Measurements from ENCODE around the gene NUDT22. TPM values are rescaled to one million over a fixed set of nuclear protein-coding genes. Genes with fewer than 3 reads are reported as not detected.

The NUDT22 gene
- total RNA-seq, 1 experiment from 2014 or later: 70.0 TPM

- no peak overlapping the region for H2AFZ ChIP-seq (ENCODE audit: low read length)
- no peaks in the 10 kb centered on the region for H3K27me3 ChIP-seq (ENCODE audit: low read length)
- no peaks in the 10 kb centered on the region for H3K9me2 ChIP-seq (replicated peaks; ENCODE audit: insufficient read depth, low read length)
- H3K4me3 ChIP-seq (ENCODE audit: low read length): peak overlapping the region; percentile 99
- H3K27ac ChIP-seq (ENCODE audit: low read length): peak overlapping the region; percentile 87
- no peaks in the 10 kb centered on the region for H4K20me1 ChIP-seq (ENCODE audit: insufficient read depth, low read depth, low read length)
- H3K9me3 ChIP-seq (ENCODE audit: low read length): no peaks in the 10 kb centered on the region
- no peaks in the 10 kb centered on the region for H3K36me3 ChIP-seq (ENCODE audit: insufficient read depth, low read length)
- peaks cover 57% of the 10 kb centered on the region for H3K4me1 ChIP-seq (ENCODE audit: low read length)
- peak; percentile 93 for DNase-seq
- peak overlapping the region; percentile 100 for H3K9ac ChIP-seq (ENCODE audit: low read length)
- peaks cover 16% of the 10 kb centered on the region for H3K79me2 ChIP-seq (ENCODE audit: low read length)
- peak overlapping the region; percentile 100 for H3K4me2 ChIP-seq (ENCODE audit: low read depth, low read length, poor library complexity, severe bottlenecking)
These were observed 505 bp downstream of the NUDT22 start for GRCh38 chr11:64226507-64227051.

DNA sequence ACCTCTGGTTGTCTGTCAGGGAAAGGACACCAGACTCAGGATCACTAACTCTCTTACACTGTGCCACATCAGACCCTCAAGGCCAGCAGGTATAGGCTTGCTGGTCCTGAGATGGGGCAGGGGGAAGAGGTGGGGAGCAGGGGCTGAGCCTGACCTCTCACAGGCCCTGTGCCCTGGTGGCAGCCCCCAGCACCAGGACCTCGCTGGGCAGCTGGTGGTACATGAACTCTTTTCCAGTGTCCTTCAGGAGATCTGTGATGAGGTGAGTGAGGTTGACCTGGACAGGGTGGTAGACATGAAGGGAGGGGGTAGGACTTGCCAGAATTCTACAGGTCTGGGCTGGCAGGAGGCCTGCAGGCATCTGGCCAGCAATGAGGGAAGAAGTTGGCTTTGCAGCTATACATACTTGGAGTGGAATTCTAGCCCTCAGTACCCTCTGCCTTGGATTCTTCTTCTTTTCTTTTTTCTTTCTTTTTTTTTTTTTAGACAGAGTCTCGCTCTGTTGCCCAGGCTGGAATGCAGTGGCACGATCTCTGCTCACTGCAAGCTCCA is 1.4 kb downstream of the NUDT22 start:
- peaks cover 66% of the 10 kb centered on the region for H3K4me1 ChIP-seq (ENCODE audit: low read length)
- H3K9me3 ChIP-seq (ENCODE audit: low read length): no peaks in the 10 kb centered on the region
- H3K27ac ChIP-seq (ENCODE audit: low read length): peak overlapping the region; percentile 87
- H3K4me2 ChIP-seq (ENCODE audit: low read depth, low read length, poor library complexity, severe bottlenecking): peak overlapping the region; percentile 100
- peak overlapping the region; percentile 99 for H3K4me3 ChIP-seq (ENCODE audit: low read length)
- H3K9ac ChIP-seq (ENCODE audit: low read length): peak overlapping the region; percentile 100
- H3K27me3 ChIP-seq (ENCODE audit: low read length): no peaks in the 10 kb centered on the region
- H3K36me3 ChIP-seq (ENCODE audit: insufficient read depth, low read length): no peaks in the 10 kb centered on the region
- no peaks in the 10 kb centered on the region for H3K9me2 ChIP-seq (replicated peaks; ENCODE audit: insufficient read depth, low read length)
- no peak for DNase-seq
- no peak overlapping the region for H2AFZ ChIP-seq (ENCODE audit: low read length)
- peaks cover 16% of the 10 kb centered on the region for H3K79me2 ChIP-seq (ENCODE audit: low read length)
- H4K20me1 ChIP-seq (ENCODE audit: insufficient read depth, low read depth, low read length): no peaks in the 10 kb centered on the region

GRCh38 chr11:64229090-64229743 is 3.1 kb downstream of the NUDT22 start:
- H3K9me2 ChIP-seq (replicated peaks; ENCODE audit: insufficient read depth, low read length): no peaks in the 10 kb centered on the region
- H3K4me2 ChIP-seq (ENCODE audit: low read depth, low read length, poor library complexity, severe bottlenecking): peak overlapping the region; percentile 86
- no peaks in the 10 kb centered on the region for H3K27me3 ChIP-seq (ENCODE audit: low read length)
- no peak overlapping the region for H2AFZ ChIP-seq (ENCODE audit: low read length)
- peaks cover 16% of the 10 kb centered on the region for H3K79me2 ChIP-seq (ENCODE audit: low read length)
- peaks cover 71% of the 10 kb centered on the region for H3K4me1 ChIP-seq (ENCODE audit: low read length)
- peak overlapping the region; percentile 60 for H3K9ac ChIP-seq (ENCODE audit: low read length)
- H3K9me3 ChIP-seq (ENCODE audit: low read length): no peaks in the 10 kb centered on the region
- DNase-seq: no peak
- no peaks in the 10 kb centered on the region for H3K36me3 ChIP-seq (ENCODE audit: insufficient read depth, low read length)
- peak overlapping the region; percentile 74 for H3K27ac ChIP-seq (ENCODE audit: low read length)
- H3K4me3 ChIP-seq (ENCODE audit: low read length): peak overlapping the region; percentile 81; the same call in 1 of the 2 replicates
- no peaks in the 10 kb centered on the region for H4K20me1 ChIP-seq (ENCODE audit: insufficient read depth, low read depth, low read length)

DNA sequence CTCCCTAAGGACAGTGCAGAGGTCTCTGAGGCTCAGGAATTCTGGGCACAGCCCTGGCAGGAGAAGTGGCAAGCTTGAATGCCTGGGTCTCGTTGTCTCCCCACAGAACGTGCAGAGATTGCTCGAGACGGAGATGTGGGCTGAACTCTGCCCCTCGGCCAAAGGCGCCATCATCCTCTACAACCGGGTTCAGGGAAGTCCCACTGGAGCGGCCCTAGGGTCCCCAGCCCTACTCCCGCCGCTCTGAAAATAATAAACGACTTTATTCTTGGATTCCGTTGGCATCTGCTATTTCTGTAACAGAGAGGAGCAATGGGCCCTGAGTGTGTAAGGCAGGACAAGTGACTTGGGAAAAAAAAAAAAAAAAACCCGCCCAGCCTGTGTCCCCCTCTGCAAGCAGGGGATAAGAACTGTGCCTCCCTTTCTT is 3.7 kb downstream of the NUDT22 start:
- no peaks in the 10 kb centered on the region for H3K9me2 ChIP-seq (replicated peaks; ENCODE audit: insufficient read depth, low read length)
- H3K79me2 ChIP-seq (ENCODE audit: low read length): peaks cover 16% of the 10 kb centered on the region
- peak overlapping the region; percentile 86 for H3K4me2 ChIP-seq (ENCODE audit: low read depth, low read length, poor library complexity, severe bottlenecking)
- no peaks in the 10 kb centered on the region for H3K9me3 ChIP-seq (ENCODE audit: low read length)
- H3K4me3 ChIP-seq (ENCODE audit: low read length): peak overlapping the region; percentile 81
- no peaks in the 10 kb centered on the region for H4K20me1 ChIP-seq (ENCODE audit: insufficient read depth, low read depth, low read length)
- no peaks in the 10 kb centered on the region for H3K36me3 ChIP-seq (ENCODE audit: insufficient read depth, low read length)
- H2AFZ ChIP-seq (ENCODE audit: low read length): no peak overlapping the region
- H3K27me3 ChIP-seq (ENCODE audit: low read length): no peaks in the 10 kb centered on the region
- DNase-seq: no peak
- H3K27ac ChIP-seq (ENCODE audit: low read length): peak overlapping the region; percentile 74
- peaks cover 66% of the 10 kb centered on the region for H3K4me1 ChIP-seq (ENCODE audit: low read length)
- H3K9ac ChIP-seq (ENCODE audit: low read length): peak overlapping the region; percentile 60

DNA sequence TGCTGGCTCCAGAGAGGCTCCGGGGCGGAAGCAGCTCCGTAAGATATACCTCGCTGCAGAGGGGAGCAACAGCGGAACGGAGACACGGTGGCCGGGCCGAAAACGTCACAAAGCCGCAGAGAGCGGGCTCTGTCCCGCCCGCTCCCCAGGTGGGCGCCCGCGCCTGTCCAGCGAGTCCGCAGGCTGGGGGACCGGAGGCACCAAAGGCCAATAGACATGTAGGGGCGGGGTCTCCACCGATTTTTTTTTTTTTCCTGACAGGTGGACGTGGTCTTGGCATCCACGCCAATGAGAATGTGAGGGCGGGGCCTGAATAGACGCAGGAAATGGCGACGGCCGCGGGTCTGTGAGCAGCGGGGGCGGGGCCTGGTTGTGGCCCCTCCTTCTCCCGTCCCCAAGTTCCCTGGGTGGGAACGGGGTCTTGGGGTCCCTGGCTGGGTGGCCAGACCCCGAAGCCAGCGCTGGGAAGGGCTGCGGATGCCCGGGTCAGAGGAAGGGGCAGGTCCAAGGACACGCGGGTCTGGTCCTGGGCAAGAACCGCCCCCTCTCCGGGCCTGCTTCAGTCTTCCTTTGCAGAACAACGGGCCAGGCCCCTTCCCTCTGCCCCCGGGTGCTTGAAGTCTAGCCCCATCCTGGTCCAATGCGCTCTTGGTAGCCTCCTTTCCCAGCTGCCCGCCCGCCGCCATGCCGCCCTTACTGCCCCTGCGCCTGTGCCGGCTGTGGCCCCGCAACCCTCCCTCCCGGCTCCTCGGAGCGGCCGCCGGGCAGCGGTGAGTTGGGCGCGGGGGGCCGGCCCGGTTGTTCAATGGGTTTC is 4.3 kb downstream of the NUDT22 start, which contains the start of gene DNAJC4:
Gene DNAJC4 (plus strand): TSS at position 378 of the 814 bp plus-strand sequence. CDS start 307 bp downstream, at position 685.
- Histone ChIP-seq H3K4me1 (ENCODE audit: low read length) (peaks cover 64% of the 10 kb centered on the region), H3K9ac (ENCODE audit: low read length) (peak within 1 kb of the TSS; percentile 74), H3K9me2 (replicated peaks; ENCODE audit: insufficient read depth, low read length) (no peaks in the 10 kb centered on the region), H3K4me2 (ENCODE audit: low read depth, low read length, poor library complexity, severe bottlenecking) (peak within 1 kb of the TSS; percentile 86), H3K9me3 (ENCODE audit: low read length) (no peaks in the 10 kb centered on the region), H3K27ac (ENCODE audit: low read length) (peak within 1 kb of the TSS; percentile 75), H4K20me1 (ENCODE audit: insufficient read depth, low read depth, low read length) (0 out of 2 replicates have a peak, but pooled peaks cover 4% of the 10 kb centered on the region), H3K27me3 (ENCODE audit: low read length) (no peaks in the 10 kb centered on the region), H3K4me3 (ENCODE audit: low read length) (peak within 1 kb of the TSS; percentile 81), H3K79me2 (ENCODE audit: low read length) (peaks cover 19% of the 10 kb centered on the region), H2AFZ (ENCODE audit: low read length) (no peak within 1 kb of the TSS; the same call in 1 of the 2 replicates), H3K36me3 (ENCODE audit: insufficient read depth, low read length) (no peaks in the 10 kb centered on the region)
- DNase-seq: peak; percentile 97

DNA sequence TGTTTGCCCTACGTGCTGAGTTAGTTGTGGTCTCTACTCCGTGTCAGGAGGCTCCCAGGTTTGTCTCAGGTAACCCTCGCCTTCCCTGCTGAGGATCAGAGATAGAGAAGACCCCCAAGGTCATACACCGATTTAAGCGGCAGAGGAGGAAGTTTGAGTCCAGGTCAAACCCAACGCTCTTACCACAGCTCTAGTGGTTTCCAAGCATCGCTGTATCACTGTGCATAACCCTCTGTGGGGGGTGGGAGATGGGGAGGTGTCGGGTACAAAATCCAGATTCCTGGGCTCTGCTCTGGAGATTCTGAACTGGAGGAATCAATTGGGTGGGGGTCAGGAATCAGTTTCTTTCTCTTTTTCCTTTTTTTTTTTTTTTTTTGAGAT is 4.9 kb downstream of the NUDT22 start:
- H2AFZ ChIP-seq (ENCODE audit: low read length): no peak overlapping the region; the same call in 1 of the 2 replicates
- H3K4me1 ChIP-seq (ENCODE audit: low read length): peaks cover 67% of the 10 kb centered on the region
- H3K79me2 ChIP-seq (ENCODE audit: low read length): peaks cover 25% of the 10 kb centered on the region

GRCh38 chr11:64231546-64231945 is 5.5 kb downstream of the NUDT22 start:
- H3K4me3 ChIP-seq (ENCODE audit: low read length): peak overlapping the region; percentile 81; the same call in 1 of the 2 replicates
- peaks cover 24% of the 10 kb centered on the region for H3K79me2 ChIP-seq (ENCODE audit: low read length)
- H3K27me3 ChIP-seq (ENCODE audit: low read length): no peaks in the 10 kb centered on the region
- H3K9me3 ChIP-seq (ENCODE audit: low read length): no peaks in the 10 kb centered on the region
- peak overlapping the region; percentile 4; the same call in 1 of the 2 replicates for H3K27ac ChIP-seq (ENCODE audit: low read length)
- no peaks in the 10 kb centered on the region for H3K36me3 ChIP-seq (ENCODE audit: insufficient read depth, low read length)
- H3K4me2 ChIP-seq (ENCODE audit: low read depth, low read length, poor library complexity, severe bottlenecking): peak overlapping the region; percentile 86
- H3K9me2 ChIP-seq (replicated peaks; ENCODE audit: insufficient read depth, low read length): no peaks in the 10 kb centered on the region
- peaks cover 64% of the 10 kb centered on the region for H3K4me1 ChIP-seq (ENCODE audit: low read length)
- no peak for DNase-seq
- H4K20me1 ChIP-seq (ENCODE audit: insufficient read depth, low read depth, low read length): 0 out of 2 replicates have a peak, but pooled peaks cover 7% of the 10 kb centered on the region
- no peak overlapping the region for H2AFZ ChIP-seq (ENCODE audit: low read length)
- H3K9ac ChIP-seq (ENCODE audit: low read length): peak overlapping the region; percentile 74

More for the DNA sequence above, 4.9 kb downstream of the NUDT22 start:
- Histone ChIP-seq H3K27ac (ENCODE audit: low read length) (peak overlapping the region; percentile 75), H3K36me3 (ENCODE audit: insufficient read depth, low read length) (no peaks in the 10 kb centered on the region), H3K27me3 (ENCODE audit: low read length) (no peaks in the 10 kb centered on the region), H3K4me3 (ENCODE audit: low read length) (peak overlapping the region; percentile 81), H3K4me2 (ENCODE audit: low read depth, low read length, poor library complexity, severe bottlenecking) (peak overlapping the region; percentile 86), H4K20me1 (ENCODE audit: insufficient read depth, low read depth, low read length) (0 out of 2 replicates have a peak, but pooled peaks cover 7% of the 10 kb centered on the region), H3K9me2 (replicated peaks; ENCODE audit: insufficient read depth, low read length) (no peaks in the 10 kb centered on the region), H3K9ac (ENCODE audit: low read length) (peak overlapping the region; percentile 74), H3K9me3 (ENCODE audit: low read length) (no peaks in the 10 kb centered on the region)
- DNase-seq: peak; percentile 72

All from Karpas-422 (cell line).